CD4-positive, alpha-beta T cell treated with Interleukin-10 for 1 hour (primary cell): ENCODE measurements around the gene DPP7.
"Not testable (repeated sequence)": the region's sequence is repeated elsewhere in the genome, so short reads cannot be mapped to it uniquely, and the experiment has no call there.

Experiments
- DNase-seq: peaks from one replicate; pipeline ENCODE4 v3.0.0-alpha.2; 2020

The DPP7 gene

DNA sequence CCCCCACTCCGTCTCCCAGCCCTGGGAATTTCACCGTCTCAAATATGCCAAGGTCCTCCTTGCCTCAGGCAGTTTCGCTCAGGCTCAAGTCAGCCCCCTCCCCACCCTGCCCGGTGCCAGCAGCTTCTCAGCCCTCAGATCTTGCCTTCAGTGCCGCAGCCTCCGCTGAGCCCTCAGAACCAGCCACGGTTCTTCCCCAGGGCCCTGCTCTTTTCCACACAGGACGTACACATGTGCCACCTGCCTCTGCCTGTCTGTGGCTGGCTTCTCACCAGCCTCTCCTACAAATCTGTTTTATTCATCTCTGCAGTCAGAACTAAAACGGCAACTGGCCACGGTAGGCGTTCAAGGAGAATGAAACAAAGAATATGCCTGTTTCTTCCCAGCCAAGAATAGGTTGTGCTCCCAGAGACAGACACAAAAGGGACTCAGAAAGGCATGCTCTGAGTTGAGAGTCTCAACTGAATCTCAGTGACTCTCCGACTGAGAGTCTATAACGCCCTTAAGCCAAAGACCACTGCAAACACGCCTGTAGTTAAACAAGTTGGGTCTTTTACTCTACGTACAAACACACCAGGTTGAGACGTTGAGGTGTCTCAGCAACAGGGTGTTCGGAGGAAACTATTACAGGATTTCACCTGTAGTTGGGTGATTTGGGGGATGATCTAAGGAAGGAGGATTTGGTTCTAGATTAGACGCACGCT, 13.8 kb upstream of the DPP7 start:
- DNase-seq: no peak

DNA sequence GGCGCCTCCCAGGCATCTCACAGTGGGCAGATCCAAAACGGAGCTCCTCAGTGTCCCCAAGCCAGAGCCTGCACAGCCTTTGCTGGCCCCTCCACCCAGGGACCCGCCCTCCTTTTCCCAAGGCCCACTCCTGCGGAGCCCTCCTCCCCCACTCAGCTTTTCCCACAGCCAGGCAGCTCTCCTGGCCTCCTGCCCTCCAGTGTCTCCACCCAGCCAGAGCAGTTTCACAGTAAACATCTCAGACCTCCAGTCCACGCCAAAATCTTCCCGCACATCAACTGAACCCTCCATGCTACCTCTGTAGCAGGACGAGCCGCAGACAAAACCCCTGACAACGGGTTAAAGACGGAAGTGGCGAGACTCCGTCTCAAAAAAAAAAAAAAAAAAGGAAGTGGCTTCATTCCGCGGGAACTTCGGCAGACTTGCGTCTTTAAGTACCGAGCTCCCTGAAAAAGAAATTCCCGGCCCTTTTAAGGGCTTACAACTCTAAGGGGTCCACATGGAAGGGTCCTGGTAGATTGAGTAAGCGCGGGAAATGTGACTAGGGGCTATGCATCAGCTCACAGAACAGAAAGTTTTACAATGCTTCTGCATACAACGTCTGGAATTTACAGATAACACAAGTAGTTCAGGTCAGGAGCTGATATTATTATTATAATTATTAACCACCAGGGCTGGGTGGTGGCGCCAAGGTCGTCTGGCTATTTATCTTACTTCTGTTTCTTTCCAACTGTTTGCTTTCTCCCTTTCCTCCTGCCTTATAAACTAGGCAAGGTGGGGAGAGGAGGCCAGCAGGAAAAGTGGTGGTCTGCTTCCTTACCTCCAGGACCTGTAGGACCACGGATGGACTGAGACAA, 13.0 kb upstream of the DPP7 start:
- peak; percentile 59 for DNase-seq

GRCh38 chr9:137126786-137127185, 12.3 kb upstream of the DPP7 start:
- no peak for DNase-seq

GRCh38 chr9:137123952-137124462, 9.5 kb upstream of the DPP7 start:
- not testable (repeated sequence) for DNase-seq

GRCh38 chr9:137123468-137123837, 8.9 kb upstream of the DPP7 start:
- DNase-seq: no peak

DNA sequence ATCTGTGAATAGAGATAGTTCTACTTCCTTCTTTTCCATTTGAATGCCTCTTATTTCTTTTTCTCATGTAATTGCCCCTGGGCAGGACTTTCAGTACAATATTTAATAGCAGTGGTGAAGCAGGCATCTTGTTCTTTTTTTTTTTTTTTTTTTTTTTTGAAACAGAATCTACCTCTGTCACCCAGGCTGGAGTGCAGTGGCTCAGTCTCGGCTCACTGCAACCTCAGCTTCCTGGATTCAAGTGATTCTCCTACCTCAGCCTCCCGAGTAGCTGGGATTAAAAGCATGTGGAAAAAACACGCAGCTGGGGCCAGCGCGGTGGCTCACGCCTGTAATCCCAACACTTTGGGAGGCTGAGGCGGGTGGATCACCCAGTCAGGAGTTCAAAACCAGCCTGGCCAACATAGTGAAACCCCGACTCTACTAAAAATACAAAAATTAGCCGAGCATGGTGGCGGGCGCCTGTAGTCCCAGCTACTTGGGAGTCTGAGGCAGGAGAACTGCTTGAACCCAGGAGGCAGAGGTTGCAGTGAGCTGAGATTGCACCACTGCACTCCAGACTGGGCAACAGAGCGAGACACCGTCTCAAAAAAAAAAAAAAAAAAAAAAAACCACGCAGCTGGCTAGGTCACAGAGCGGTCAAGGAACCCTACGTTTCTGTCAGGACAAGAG, 8.4 kb upstream of the DPP7 start:
- DNase-seq: not testable (repeated sequence)

DNA sequence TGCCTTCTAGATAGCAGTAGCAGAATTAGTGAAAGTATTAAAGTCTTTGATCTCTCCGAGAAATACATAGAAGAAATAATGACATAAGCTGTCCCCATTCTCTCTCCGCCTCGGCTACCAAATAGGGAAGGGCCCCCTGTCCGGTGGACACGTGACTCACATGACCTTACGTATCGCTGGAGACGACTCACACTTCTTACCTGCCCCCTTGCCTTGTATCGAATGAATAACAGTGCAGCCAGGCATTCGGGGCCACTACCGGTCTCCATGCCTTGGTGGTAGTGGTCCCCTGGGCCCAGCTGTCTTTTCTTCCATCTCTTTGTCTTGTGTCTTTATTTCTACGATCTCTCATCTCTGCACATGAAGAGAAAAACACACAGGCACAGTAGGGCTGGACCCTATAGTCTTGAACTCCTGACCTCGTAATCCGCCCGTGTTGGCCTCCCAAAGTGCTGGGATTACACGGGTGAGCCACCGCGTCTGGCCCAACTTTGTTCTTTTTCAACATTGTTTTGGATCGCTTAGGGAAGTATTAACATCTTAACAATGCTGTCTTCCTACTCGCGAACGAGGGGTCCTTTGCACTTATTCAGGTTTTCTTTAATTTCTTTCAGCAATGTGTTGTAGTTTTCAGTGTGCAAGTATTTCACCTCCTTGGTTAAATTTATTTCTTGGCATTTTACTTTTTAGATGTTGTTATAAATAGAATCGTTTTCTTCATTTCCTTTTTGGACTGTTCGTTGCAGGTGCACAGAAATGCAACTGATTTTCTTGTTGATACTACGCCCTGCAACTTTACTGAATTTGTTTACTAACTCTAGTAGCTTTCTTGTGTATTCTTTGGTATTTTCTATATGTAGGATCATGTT, 7.6 kb upstream of the DPP7 start:
- not testable (repeated sequence) for DNase-seq

GRCh38 chr9:137118092-137118603, 3.6 kb upstream of the DPP7 start:
- not testable (repeated sequence) for DNase-seq

GRCh38 chr9:137117269-137117731, 2.8 kb upstream of the DPP7 start:
- no peak for DNase-seq

- DNase-seq: no peak
Observed at GRCh38 chr9:137116728-137117127, 2.2 kb upstream of the DPP7 start.

DNA sequence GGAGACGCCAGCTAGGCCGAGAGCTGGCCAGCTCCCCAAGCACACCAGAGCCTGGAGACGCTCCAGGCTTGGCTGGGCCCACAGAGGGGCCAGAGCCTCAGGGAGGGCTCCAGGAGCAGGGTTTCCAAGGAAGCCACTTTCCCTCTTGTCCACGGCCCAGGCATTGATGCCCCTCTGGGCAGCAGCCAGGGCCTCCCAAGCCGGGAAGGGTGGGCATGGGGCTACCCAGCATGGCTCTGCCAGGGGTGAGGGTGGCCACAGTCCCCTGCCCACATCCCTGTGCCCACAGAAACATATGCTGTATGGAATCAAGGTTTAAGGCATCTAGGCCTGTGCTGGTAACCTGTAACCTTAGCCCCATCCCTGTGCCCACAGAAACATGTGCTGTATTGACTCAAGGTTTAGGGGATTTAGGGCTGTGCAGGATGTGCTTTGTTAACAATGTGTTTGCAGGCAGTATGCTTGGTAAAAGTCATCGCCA, 1.5 kb upstream of the DPP7 start:
- DNase-seq: no peak

DNA sequence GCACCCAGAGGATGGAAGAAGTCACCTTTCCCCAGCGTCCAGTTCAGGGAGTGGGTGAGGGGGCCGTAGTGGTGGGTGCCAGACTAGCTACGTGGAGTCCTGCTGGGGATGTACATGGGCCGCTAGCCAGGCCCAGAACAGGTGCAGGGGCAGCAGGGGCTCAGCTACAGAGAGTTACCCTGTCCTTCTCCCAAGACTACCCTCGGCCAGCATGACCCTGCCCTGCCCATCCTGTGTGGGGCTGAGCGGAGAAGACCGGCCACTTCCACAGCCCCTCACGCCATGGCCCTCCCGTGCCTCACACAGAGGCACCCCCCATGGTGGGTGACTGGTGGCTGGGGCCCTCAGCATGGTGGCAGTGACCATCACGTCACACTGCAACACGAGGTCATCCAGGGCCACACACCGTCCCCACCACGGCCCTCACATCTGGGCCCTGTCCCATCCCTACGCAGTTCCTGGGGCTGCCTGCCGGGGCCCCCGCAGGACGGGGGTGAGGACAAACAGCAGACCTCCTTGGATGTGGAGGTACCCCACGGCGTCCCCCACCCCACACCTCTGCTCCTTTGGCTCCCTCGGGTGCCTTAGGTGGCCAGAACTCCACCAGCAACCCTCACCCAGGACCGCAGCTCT, 977 bp upstream of the DPP7 start:
- DNase-seq: no peak

DNA sequence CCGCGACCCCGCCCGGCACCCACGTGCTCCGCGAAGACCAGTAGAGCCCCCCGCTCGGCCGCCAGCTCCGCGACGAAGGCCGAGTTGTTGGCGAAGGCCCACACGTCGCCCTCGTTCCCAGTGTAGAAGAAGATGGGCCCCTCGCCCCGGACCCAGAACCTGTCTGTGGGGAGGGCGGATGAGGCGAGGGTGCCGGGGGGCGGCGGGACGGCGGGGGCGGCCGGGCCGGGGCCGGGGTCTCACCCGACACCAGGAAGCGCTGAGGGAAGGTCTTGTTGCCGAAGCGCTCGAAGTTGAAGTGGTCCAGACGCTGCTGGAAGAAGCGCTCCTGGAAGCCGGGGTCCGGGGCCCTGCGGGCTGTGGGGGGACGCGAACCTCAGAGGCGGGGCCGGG, 317 bp downstream of the DPP7 start:
- DNase-seq: no peak

DNA sequence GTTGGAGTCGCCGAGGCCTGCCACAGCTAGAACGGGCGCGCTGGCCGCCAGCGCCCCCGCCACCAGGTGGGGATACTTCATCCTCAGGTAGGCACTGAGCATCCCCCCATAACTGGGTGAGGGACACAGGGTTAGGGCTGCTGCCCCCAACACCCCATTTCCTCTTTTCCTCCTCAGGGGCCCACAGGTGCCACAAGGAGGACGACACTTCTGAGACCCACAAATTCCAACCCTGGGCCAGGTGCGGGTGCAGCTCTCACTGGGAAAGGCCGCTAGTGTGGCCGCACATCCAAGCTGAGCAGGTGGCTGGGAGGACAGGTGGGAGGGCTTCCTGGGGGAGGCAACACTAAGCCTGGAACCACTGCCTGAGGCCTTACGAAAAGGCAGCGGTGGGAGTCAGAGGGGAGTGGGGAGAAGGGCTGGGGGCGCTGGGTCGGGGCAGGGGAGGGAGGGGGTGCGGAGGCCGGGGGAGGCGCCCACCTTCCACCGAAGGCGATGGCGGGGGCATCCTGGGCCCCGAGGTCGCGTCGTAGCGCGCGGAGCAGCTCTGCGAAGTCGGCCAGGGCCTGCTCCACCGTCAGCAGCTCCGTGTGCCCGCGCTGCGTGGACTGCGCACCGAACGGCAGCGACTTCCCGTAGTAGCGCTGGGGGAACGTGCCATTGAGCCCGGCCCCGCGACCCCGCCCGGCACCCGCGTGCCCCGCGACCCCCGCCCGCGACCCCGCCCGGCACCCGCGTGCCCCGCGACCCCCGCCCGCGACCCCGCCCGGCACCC, 961 bp downstream of the DPP7 start:
- DNase-seq: peak; percentile 36

GRCh38 chr9:137112564-137113384, 1.8 kb downstream of the DPP7 start:
- no peak for DNase-seq

DNA sequence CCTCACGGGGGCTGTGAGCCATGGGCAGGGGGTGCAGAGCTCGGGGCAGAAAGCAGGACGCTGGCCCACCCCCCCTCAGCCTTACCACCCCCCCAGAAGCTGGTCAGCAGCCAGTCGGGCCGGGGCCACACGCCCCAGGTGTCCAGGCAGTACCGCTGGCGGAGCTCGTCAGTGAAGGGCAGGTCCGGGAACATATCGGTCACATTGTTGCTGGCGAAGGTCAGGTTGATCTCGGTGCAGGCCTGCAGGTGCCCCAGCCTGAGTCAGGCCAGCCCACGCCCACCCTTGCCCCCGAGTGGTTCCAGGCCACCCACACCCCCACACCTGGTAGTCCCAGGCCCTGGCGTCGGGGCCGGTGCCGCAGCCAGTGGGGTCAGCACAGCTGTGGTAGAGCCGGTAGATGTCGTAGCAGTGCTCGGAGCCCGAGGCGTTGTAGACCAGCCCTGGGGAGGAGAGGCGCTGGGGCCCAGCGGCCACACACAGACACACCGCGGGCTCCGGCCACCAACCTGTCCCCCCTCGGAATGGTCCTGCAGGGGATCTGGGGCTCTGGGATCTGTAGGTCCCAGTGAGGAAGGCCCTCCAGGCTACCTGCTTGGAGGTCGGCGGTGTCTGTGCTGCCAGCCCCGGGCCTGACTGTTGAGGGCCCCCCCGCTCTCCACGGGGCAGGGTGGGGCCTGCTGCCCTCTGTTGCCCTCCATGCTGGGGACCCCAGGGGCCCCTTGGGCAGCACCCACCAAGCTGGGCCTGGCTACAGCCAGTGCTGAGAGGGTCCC, 2.6 kb downstream of the DPP7 start:
- no peak for DNase-seq

- DNase-seq: no peak
Observed at GRCh38 chr9:137110911-137111787, 3.4 kb downstream of the DPP7 start.
